Activated naive CD4-positive, alpha-beta T cell treated with anti-CD3 and anti-CD28 coated beads, Interleukin-2, amount 50 U/mL, for 24 hours (primary cell): ENCODE data around the gene ACTG1.

ENCODE experiments used
- H3K27ac Mint-ChIP-seq: one replicate; pipeline ENCODE4 v1.8.0; 2021; ENCODE audit warnings: mild to moderate bottlenecking, mixed read lengths
- H3K27me3 Mint-ChIP-seq: one replicate; pipeline ENCODE4 v1.8.0; 2021; ENCODE audit warnings: mixed read lengths
- H3K36me3 Mint-ChIP-seq: one replicate; pipeline ENCODE4 v1.8.0; 2021; ENCODE audit warnings: mixed read lengths
- H3K4me1 Mint-ChIP-seq: one replicate; pipeline ENCODE4 v1.8.0; 2021; ENCODE audit warnings: mixed read lengths
- H3K4me3 Mint-ChIP-seq: one replicate; pipeline ENCODE4 v1.8.0; 2021; ENCODE audit warnings: mild to moderate bottlenecking, mixed read lengths
- H3K9me3 Mint-ChIP-seq: one replicate; pipeline ENCODE4 v1.8.0; 2021; ENCODE audit warnings: mixed read lengths

Gene ACTG1

GRCh38 chr17:81476097-81476496 lies 36.5 kb downstream of the ACTG1 start:
- Mint-ChIP-seq H3K9me3 (no peaks in the 10 kb centered on the region), H3K4me1 (no peaks in the 10 kb centered on the region), H3K27me3 (peaks cover 2% of the 10 kb centered on the region), H3K4me3 (no peak overlapping the region), H3K27ac (no peak overlapping the region), H3K36me3 (no peaks in the 10 kb centered on the region)

- Mint-ChIP-seq H3K36me3 (no peaks in the 10 kb centered on the region), H3K9me3 (no peaks in the 10 kb centered on the region), H3K4me1 (no peaks in the 10 kb centered on the region), H3K27ac (no peak overlapping the region), H3K4me3 (no peak overlapping the region), H3K27me3 (no peaks in the 10 kb centered on the region)
Observed at GRCh38 chr17:81474958-81475357, 37.6 kb downstream of the ACTG1 start.

- Mint-ChIP-seq H3K36me3 (no peaks in the 10 kb centered on the region), H3K27ac (no peak overlapping the region), H3K4me1 (no peaks in the 10 kb centered on the region), H3K4me3 (no peak overlapping the region), H3K27me3 (no peaks in the 10 kb centered on the region), H3K9me3 (no peaks in the 10 kb centered on the region)
Observed at GRCh38 chr17:81473019-81473418, 39.6 kb downstream of the ACTG1 start.

GRCh38 chr17:81471818-81472456 lies 40.7 kb downstream of the ACTG1 start:
- Mint-ChIP-seq H3K36me3 (no peaks in the 10 kb centered on the region), H3K4me3 (no peak overlapping the region), H3K9me3 (no peaks in the 10 kb centered on the region), H3K27me3 (no peaks in the 10 kb centered on the region), H3K27ac (no peak overlapping the region), H3K4me1 (no peaks in the 10 kb centered on the region)

- Mint-ChIP-seq H3K27me3 (no peaks in the 10 kb centered on the region), H3K4me1 (no peaks in the 10 kb centered on the region), H3K4me3 (no peak overlapping the region), H3K36me3 (no peaks in the 10 kb centered on the region), H3K9me3 (no peaks in the 10 kb centered on the region), H3K27ac (no peak overlapping the region)
Observed at GRCh38 chr17:81470944-81471817, 41.4 kb downstream of the ACTG1 start.

DNA sequence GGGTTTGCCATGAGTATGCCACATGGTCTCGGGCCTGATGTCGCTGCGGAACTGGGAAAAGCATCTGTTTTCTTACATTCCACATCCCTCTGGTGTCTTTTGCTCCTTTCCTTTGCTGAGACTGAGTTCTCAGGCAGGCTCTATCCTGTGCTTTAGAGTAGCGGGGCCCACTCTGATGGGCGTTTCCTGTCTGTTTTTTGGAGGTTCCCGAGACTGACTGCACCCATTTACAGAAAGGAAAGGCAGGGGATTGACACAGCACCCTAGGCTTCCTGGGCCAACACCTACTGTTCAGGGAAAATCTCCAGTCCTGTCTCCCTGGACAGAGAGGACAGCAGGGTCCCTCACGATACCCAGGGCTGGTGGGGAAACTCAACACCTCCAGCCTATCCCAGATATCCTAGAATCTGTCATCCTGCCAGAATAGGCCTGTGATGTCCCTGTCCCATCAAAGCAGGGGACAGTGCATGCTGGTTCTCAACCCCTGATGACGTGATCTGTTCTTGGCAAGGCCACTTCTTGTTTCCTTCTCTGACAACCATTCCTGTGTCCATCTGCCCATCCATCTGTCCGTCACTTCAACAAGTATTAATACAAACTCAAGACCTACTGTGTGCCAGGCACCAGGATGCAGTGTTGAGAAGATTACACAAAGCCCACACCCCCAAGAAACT lies 42.2 kb downstream of the ACTG1 start:
- no peaks in the 10 kb centered on the region for H3K27me3 Mint-ChIP-seq
- H3K4me3 Mint-ChIP-seq: no peak overlapping the region
- no peaks in the 10 kb centered on the region for H3K4me1 Mint-ChIP-seq
- no peaks in the 10 kb centered on the region for H3K36me3 Mint-ChIP-seq
- H3K9me3 Mint-ChIP-seq: no peaks in the 10 kb centered on the region
- no peak overlapping the region for H3K27ac Mint-ChIP-seq

DNA sequence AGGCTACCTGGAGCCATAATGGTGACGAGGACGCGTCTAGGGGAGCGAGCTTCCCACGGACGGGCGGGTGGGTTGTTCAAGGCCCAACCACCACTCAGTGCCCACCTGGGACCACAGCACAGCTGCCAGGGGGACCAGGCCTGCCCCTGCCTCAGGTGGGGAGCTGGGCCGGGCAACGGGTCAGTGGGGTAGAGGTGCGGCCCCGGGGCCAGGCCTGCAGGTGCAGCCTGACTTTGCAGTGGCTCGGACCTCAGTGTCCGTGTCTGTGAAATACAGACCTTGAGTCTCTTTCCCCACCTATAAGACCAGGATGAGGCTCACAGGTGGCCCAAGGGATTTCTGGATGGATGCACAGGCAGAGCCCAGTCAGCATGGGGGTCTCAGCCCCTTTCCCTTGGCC lies 43.3 kb downstream of the ACTG1 start:
- Mint-ChIP-seq H3K27me3 (no peaks in the 10 kb centered on the region), H3K4me1 (no peaks in the 10 kb centered on the region), H3K27ac (no peak overlapping the region), H3K4me3 (no peak overlapping the region), H3K36me3 (no peaks in the 10 kb centered on the region), H3K9me3 (no peaks in the 10 kb centered on the region)

- Mint-ChIP-seq H3K4me1 (no peaks in the 10 kb centered on the region), H3K4me3 (no peak overlapping the region), H3K27me3 (no peaks in the 10 kb centered on the region), H3K36me3 (no peaks in the 10 kb centered on the region), H3K27ac (no peak overlapping the region), H3K9me3 (no peaks in the 10 kb centered on the region)
Observed at GRCh38 chr17:81468770-81469121, 43.9 kb downstream of the ACTG1 start.

GRCh38 chr17:81468111-81468769 lies 44.4 kb downstream of the ACTG1 start:
- Mint-ChIP-seq H3K4me3 (no peak overlapping the region), H3K27me3 (no peaks in the 10 kb centered on the region), H3K36me3 (no peaks in the 10 kb centered on the region), H3K27ac (peak overlapping the region; percentile 55), H3K4me1 (no peaks in the 10 kb centered on the region), H3K9me3 (no peaks in the 10 kb centered on the region)

DNA sequence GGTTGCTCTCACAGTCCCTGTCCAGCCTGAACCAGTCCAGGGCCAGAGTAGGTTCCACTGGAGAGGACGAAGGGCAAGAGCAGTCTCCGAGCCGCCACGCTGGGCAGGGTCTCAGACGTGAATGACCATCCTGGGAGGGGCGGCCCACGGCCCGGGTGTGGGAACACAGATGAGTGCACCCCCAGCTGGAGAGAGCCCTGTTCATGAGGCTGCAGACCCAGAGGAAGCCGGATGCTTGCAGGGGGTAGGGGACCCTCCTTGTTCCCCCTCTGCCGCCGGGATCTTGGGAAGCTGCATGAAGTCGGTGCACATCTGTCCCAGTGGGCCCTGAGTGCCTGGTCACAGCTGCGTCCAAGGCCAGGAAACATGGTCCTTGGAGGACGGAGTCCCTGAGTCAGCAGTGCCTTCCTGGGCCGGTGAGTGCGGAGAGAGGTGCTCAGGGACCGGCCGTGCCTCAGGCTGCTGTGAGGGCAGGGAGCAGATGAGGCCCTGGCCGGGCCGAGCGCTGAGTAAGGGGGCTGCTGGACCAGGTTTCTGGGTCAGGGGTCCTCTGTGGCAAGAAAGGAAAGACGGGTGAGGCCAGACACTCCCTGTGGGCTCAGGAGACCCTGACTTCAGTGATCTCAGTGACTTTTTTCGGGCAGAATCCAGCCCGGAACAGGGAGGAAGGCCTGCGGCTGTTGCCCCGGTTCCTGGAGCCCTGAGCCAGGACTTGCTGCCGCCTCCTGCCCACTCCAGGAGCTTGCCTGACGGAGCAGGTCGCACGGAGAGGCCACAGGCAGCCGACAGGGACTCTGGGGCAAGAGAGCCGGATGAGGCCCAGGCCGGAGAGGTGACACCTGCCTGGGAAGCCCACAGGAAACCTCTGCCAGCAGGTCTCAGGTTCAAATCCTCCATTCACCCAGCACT lies 45.8 kb downstream of the ACTG1 start:
- H3K4me3 Mint-ChIP-seq: no peak overlapping the region
- no peaks in the 10 kb centered on the region for H3K9me3 Mint-ChIP-seq
- H3K27ac Mint-ChIP-seq: peak overlapping the region; percentile 62
- H3K36me3 Mint-ChIP-seq: no peaks in the 10 kb centered on the region
- H3K27me3 Mint-ChIP-seq: no peaks in the 10 kb centered on the region
- H3K4me1 Mint-ChIP-seq: no peaks in the 10 kb centered on the region

- H3K4me3 Mint-ChIP-seq: no peak overlapping the region
- H3K4me1 Mint-ChIP-seq: no peaks in the 10 kb centered on the region
- H3K36me3 Mint-ChIP-seq: no peaks in the 10 kb centered on the region
- no peaks in the 10 kb centered on the region for H3K9me3 Mint-ChIP-seq
- H3K27ac Mint-ChIP-seq: peak overlapping the region; percentile 30
- no peaks in the 10 kb centered on the region for H3K27me3 Mint-ChIP-seq
Observed at GRCh38 chr17:81465910-81466309, 46.7 kb downstream of the ACTG1 start.

DNA sequence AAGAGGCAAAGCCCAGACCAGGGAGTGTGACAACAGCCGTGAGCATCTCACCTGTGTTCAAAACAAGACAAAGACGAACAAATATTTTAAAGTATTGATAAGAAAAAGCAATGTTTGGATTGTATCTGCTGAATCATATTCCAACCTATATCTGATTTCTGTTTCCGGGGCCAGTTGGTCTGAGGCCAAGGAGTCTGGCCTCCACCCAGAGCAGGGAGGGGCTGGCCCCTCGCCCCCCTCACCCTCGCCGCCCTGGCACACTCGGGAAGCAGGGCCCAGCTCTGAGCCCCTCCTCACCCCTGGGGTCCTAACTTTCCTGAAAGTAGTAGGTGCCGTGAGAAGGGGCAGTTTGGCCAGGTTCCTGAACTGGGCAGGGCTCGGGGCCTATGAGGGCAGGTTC lies 48.0 kb downstream of the ACTG1 start:
- H3K27me3 Mint-ChIP-seq: no peaks in the 10 kb centered on the region
- H3K36me3 Mint-ChIP-seq: no peaks in the 10 kb centered on the region
- H3K4me1 Mint-ChIP-seq: no peaks in the 10 kb centered on the region
- no peaks in the 10 kb centered on the region for H3K9me3 Mint-ChIP-seq
- H3K27ac Mint-ChIP-seq: no peak overlapping the region
- H3K4me3 Mint-ChIP-seq: no peak overlapping the region

DNA sequence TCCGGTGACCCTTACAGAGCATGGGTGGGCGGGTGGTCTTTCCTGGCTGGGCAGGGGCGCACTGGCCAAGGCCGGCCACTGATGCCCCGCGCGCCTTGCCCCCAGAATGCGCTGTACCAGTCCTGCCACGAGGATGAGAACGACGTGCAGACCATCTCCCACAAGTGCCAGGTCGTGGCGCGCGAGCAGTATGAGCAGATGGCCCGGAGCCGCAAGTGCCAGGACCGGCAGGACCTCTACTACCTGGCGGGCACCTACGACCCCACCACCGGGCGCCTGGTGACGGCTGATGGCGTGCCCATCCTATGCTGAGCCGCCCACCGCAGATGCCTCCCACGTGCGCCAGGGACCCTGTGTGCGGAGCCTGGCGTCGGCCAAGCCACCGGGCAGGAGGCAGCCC lies 49.1 kb downstream of the ACTG1 start:
- no peaks in the 10 kb centered on the region for H3K4me1 Mint-ChIP-seq
- no peak overlapping the region for H3K27ac Mint-ChIP-seq
- no peak overlapping the region for H3K4me3 Mint-ChIP-seq

DNA sequence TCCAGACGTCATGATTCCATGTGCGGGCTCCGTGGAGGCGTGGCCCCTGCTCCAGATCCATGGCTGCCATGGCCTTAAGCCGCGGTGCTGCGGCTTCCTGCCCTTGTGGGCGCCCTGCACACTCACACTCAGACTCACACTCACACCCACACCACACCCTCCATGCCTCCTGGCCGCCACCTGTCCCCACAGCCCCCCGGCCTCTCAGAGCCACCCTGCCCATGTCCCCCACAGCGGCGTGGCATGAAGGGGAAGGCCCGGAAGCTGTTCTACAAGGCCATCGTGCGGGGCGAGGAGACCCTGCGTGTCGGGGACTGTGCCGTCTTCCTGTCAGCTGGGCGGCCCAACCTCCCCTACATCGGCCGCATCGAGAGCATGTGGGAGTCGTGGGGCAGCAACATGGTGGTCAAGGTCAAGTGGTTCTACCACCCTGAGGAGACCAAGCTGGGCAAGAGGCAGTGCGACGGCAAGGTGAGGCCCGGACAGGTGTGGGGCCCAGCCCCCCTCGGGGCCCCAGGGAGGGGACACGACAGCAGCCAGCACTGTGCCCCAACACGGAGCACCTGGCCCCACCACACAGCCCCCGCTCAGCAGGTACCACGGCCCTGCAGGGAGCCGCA lies 50.0 kb downstream of the ACTG1 start:
- no peaks in the 10 kb centered on the region for H3K9me3 Mint-ChIP-seq
- no peaks in the 10 kb centered on the region for H3K27me3 Mint-ChIP-seq
- no peak overlapping the region for H3K27ac Mint-ChIP-seq
- H3K36me3 Mint-ChIP-seq: no peaks in the 10 kb centered on the region
- H3K4me1 Mint-ChIP-seq: no peaks in the 10 kb centered on the region
- no peak overlapping the region for H3K4me3 Mint-ChIP-seq

More for the DNA sequence above, 49.1 kb downstream of the ACTG1 start:
- H3K36me3 Mint-ChIP-seq: no peaks in the 10 kb centered on the region
- no peaks in the 10 kb centered on the region for H3K9me3 Mint-ChIP-seq
- H3K27me3 Mint-ChIP-seq: no peaks in the 10 kb centered on the region
